ENCODE measurements around the gene ANGPTL4. TPM values are rescaled to one million over a fixed set of nuclear protein-coding genes. Genes with fewer than 3 reads are reported as not detected.

Gene ANGPTL4
- total and polyA plus RNA-seq, 9 of the 15 experiments (the other 6 are each of a cell fraction or from before 2014, with no cell fraction given) = 0.05 to 0.77 (median 0.22) TPM; not detected in 4

DNA sequence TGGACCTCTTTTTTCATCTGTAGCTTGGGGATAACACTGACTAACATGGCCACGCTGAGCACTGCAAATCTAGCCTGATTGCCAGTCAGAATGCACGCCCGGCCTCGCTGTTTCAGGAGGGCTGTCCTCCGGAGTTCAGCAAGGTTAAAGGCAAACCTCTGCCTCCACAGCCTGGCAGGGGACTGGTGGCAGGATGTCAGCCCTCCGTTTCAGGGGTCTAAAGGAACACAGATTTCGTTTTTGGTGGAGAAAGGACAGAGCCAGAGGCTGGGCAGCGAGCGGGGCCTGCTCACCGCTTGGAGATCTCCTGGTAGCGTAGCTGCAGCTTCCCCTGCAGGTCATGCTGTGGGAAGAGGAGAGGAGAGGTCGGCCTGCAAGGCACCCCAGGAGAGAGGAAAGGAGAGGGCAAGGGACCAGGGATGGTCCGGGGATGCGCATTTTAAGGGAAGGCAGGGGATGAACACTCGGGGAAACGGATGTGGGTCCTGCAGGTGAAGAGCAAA, 43.3 kb upstream of the ANGPTL4 start (continued):
- TF ChIP-seq ZNF444 (CRISPR knock-in tag; IDR thresholded peaks at IDR 0.05) (no peak), CREBBP (IDR thresholded peaks at IDR 0.05; ENCODE audit: low read depth, low read length) (no peak), ZSCAN29 (IDR thresholded peaks at IDR 0.05) (0 out of 2 replicates have a peak, but pooled peaks have one; percentile 17), BMI1 (IDR thresholded peaks at IDR 0.05; ENCODE audit: low read length) (no peak), CC2D1A (IDR thresholded peaks at IDR 0.05) (0 out of 2 replicates have a peak, but pooled peaks have one; percentile 14), VEZF1 (CRISPR knock-in tag; IDR thresholded peaks at IDR 0.05) (no peak), DPF2 (IDR thresholded peaks at IDR 0.05) (no peak)
- TF ChIP-seq, protein P1, sequence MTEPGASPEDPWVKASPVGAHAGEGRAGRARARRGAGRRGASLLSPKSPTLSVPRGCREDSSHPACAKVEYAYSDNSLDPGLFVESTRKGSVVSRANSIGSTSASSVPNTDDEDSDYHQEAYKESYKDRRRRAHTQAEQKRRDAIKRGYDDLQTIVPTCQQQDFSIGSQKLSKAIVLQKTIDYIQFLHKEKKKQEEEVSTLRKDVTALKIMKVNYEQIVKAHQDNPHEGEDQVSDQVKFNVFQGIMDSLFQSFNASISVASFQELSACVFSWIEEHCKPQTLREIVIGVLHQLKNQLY (CRISPR knock-in tag; conservative IDR thresholded peaks at IDR 0.05) = no peak
